K562 (cell line): ENCODE measurements around the gene AP4E1. TPM values are rescaled to one million over a fixed set of nuclear protein-coding genes. Genes with fewer than 3 reads are reported as not detected.

Experiments
- ATF1 ChIP-seq, 2 experiments: fragments of 450-650 bp in 1 of 2; IDR thresholded peaks; 2 replicates each; pipeline ENCODE4 v1.6.1; 2016; ENCODE audit warnings: missing compliant biosample characterization in 1 of 2, missing genetic modification characterization in 1 of 2
- CBFB ChIP-seq: sonication (generic); formaldehyde crosslinking; IDR thresholded peaks from 2 replicates; pipeline ENCODE4 v1.4.0; 2020; ENCODE audit warnings: mild to moderate bottlenecking, missing genetic modification reagents
- DIDO1 ChIP-seq: fragments of 450-650 bp; IDR thresholded peaks from 2 replicates; pipeline ENCODE4 v1.6.1; 2016; ENCODE audit warnings: low read depth, missing biosample characterization, missing genetic modification characterization
- E2F3 ChIP-seq: fragments of 250-450 bp; sonication (Bioruptor Pico); IDR thresholded peaks from 2 replicates; pipeline ENCODE4 v1.4.0; 2020; ENCODE audit warnings: mild to moderate bottlenecking
- EP400 ChIP-seq: fragments of 450-650 bp; IDR thresholded peaks from 2 replicates; pipeline ENCODE4 v1.6.1; 2017; ENCODE audit warnings: antibody characterized with exemption, mild to moderate bottlenecking, moderate library complexity
- FOSL1 ChIP-seq: fragments of 200-800 bp; sonication (Bioruptor generic); conservative IDR thresholded peaks from 2 replicates; pipeline ENCODE4 v1.6.1; 2016; ENCODE audit warnings: missing genetic modification characterization, missing compliant biosample characterization
- GTF2A2 ChIP-seq: IDR thresholded peaks from 2 replicates; pipeline ENCODE4 v1.6.1; 2016; ENCODE audit warnings: mild to moderate bottlenecking, missing genetic modification characterization, missing compliant biosample characterization
- HIVEP1 ChIP-seq: fragments of 250-450 bp; sonication (Bioruptor Pico); IDR thresholded peaks from 2 replicates; pipeline ENCODE4 v1.4.0; 2020; ENCODE audit warnings: mild to moderate bottlenecking
- HNRNPL ChIP-seq: fragments of 200-400 bp; formaldehyde crosslinking; IDR thresholded peaks from 2 replicates; pipeline ENCODE4 v1.6.1; 2017; ENCODE audit warnings: low read depth, mild to moderate bottlenecking, low read length
- JUND ChIP-seq, 2 experiments: IDR thresholded peaks; 2 replicates in 1 of 2; 3 replicates in 1 of 2; pipeline ENCODE4 v1.6.1; 2011; ENCODE audit warnings: borderline replicate concordance in 2 of 2, low read depth in 2 of 2, low read length in 2 of 2, improper control_type of control experiment in 1 of 2, missing biosample characterization in 1 of 2, missing genetic modification characterization in 1 of 2, missing genetic modification reagents in 1 of 2
- KAT2B ChIP-seq: IDR thresholded peaks from one replicate; pipeline ENCODE4 v1.6.1; 2012; ENCODE audit warnings: low read depth, mild to moderate bottlenecking, control low read depth, inconsistent platforms, low read length, moderate library complexity
- L3MBTL2 ChIP-seq: fragments of 450-650 bp; IDR thresholded peaks from 2 replicates; pipeline ENCODE4 v1.6.1; 2016; ENCODE audit warnings: mild to moderate bottlenecking, moderate library complexity
- MYC ChIP-seq, 2 experiments: fragments of 250-450 bp in 1 of 2; sonication (Bioruptor Pico) in 1 of 2; IDR thresholded peaks; 2 replicates each; pipeline versions ENCODE4 v1.5.1 to v1.6.1; 2012 to 2021; ENCODE audit warnings: low read depth in 2 of 2, borderline replicate concordance in 1 of 2, improper control_type of control experiment in 1 of 2, low read length in 1 of 2, mild to moderate bottlenecking in 1 of 2, moderate library complexity in 1 of 2
- NR2C2 ChIP-seq, 2 experiments: fragments of 200-800 bp in 1 of 2; sonication (Bioruptor generic) in 1 of 2; sonication (generic) in 1 of 2; formaldehyde crosslinking in 1 of 2; IDR thresholded peaks; 2 replicates each; pipeline versions ENCODE4 v1.6.1 to v1.8.0; 2016 to 2022; ENCODE audit warnings: mild to moderate bottlenecking in 1 of 2, missing compliant biosample characterization in 1 of 2, missing genetic modification characterization in 1 of 2, missing genetic modification reagents in 1 of 2
- PCBP1 ChIP-seq: fragments of 200-400 bp; formaldehyde crosslinking; IDR thresholded peaks from 2 replicates; pipeline ENCODE4 v1.6.1; 2018; ENCODE audit warnings: mild to moderate bottlenecking, low read depth, low read length; ENCODE audit not compliant: poor library complexity, severe bottlenecking
- PHF20 ChIP-seq: fragments of 450-650 bp; IDR thresholded peaks from 2 replicates; pipeline ENCODE4 v1.6.1; 2018; ENCODE audit not compliant: partially characterized antibody
- PTBP1 ChIP-seq: fragments of 200-400 bp; formaldehyde crosslinking; IDR thresholded peaks from 2 replicates; pipeline ENCODE4 v1.6.1; 2017; ENCODE audit warnings: low read depth, low read length
- SRSF1 ChIP-seq: fragments of 200-400 bp; formaldehyde crosslinking; IDR thresholded peaks from 2 replicates; pipeline ENCODE4 v1.6.1; 2017; ENCODE audit warnings: mild to moderate bottlenecking, low read depth, low read length, moderate library complexity
- TBL1XR1 ChIP-seq, 2 experiments: IDR thresholded peaks; 2 replicates each; pipeline ENCODE4 v1.6.1; 2012; ENCODE audit warnings: improper control_type of control experiment in 2 of 2, low read length in 2 of 2, mild to moderate bottlenecking in 1 of 2
- TEAD1 ChIP-seq, 2 experiments: fragments of 450-650 bp in 1 of 2; sonication (generic) in 1 of 2; formaldehyde crosslinking; IDR thresholded peaks; 2 replicates each; pipeline versions ENCODE4 v1.4.0 to v1.8.0; 2020 to 2022; ENCODE audit warnings: mild to moderate bottlenecking in 2 of 2, missing genetic modification reagents in 1 of 2
- TGIF2 ChIP-seq: sonication (generic); formaldehyde crosslinking; IDR thresholded peaks from 2 replicates; pipeline ENCODE4 v1.8.1; 2022; ENCODE audit warnings: mild to moderate bottlenecking, missing genetic modification reagents, moderate library complexity
- ZBTB8A ChIP-seq: fragments of 450-650 bp; IDR thresholded peaks from 2 replicates; pipeline ENCODE4 v1.6.1; 2018; ENCODE audit warnings: mild to moderate bottlenecking, moderate library complexity; ENCODE audit not compliant: partially characterized antibody
- ZEB2 ChIP-seq: fragments of 450-650 bp; IDR thresholded peaks from 2 replicates; pipeline ENCODE4 v1.6.1; 2016
- ZNF384 ChIP-seq: IDR thresholded peaks from 2 replicates; pipeline ENCODE4 v1.6.1; 2012; ENCODE audit warnings: low read depth, low read length, improper control_type of control experiment
- ZNF717 ChIP-seq: fragments of 250-450 bp; sonication (Bioruptor Pico); IDR thresholded peaks from 2 replicates; pipeline ENCODE4 v1.5.0; 2021
- polyA plus RNA-seq, 8 experiments: library from polyadenylated mRNA; depleted of rRNA in 4 of 8; stranded (reverse) in 5 of 8; unstranded in 3 of 8; fragments of >200 nt; fragmentation: Nextera tagmentation in 2 of 8; fragmentation: Illumina TruSeq in 1 of 8; extraction: Ambion mirVana in 2 of 8; extraction: Trizol in 1 of 8; gene quantifications; 2 replicates each; pipeline versions ENCODE4 v1.2.1 to v1.2.3, GENCODE V29; 2011 to 2014; ENCODE audit warnings: inconsistent platforms in 1 of 8, missing spikeins in 1 of 8
- total RNA-seq, 7 experiments: library from RNA; depleted of rRNA in 6 of 7; stranded (reverse); fragments of >200 nt in 6 of 7; fragmentation: Illumina TruSeq in 2 of 7; extraction: Trizol in 2 of 7; gene quantifications; 2 replicates each; pipeline versions ENCODE4 v1.2.1 to v1.2.3, GENCODE V29; 2011 to 2021; ENCODE audit warnings: low replicate concordance in 1 of 7
- TF ChIP-seq, protein P1 (sequence below): sonication (generic); formaldehyde crosslinking; IDR thresholded peaks from 2 replicates; pipeline ENCODE4 v1.9.0; 2022; ENCODE audit warnings: mild to moderate bottlenecking, missing genetic modification reagents
- TF ChIP-seq, protein P2 (sequence below): fragments of 200-800 bp; sonication (Bioruptor generic); IDR thresholded peaks from 2 replicates; pipeline ENCODE4 v1.6.1; 2017; ENCODE audit warnings: missing genetic modification characterization, missing compliant biosample characterization

AP4E1 gene
- total and polyA plus RNA-seq, 9 of the 15 experiments (the other 6 are each of a cell fraction or from before 2014, with no cell fraction given), result 1.3 to 11.5 (median 4.4) TPM

DNA sequence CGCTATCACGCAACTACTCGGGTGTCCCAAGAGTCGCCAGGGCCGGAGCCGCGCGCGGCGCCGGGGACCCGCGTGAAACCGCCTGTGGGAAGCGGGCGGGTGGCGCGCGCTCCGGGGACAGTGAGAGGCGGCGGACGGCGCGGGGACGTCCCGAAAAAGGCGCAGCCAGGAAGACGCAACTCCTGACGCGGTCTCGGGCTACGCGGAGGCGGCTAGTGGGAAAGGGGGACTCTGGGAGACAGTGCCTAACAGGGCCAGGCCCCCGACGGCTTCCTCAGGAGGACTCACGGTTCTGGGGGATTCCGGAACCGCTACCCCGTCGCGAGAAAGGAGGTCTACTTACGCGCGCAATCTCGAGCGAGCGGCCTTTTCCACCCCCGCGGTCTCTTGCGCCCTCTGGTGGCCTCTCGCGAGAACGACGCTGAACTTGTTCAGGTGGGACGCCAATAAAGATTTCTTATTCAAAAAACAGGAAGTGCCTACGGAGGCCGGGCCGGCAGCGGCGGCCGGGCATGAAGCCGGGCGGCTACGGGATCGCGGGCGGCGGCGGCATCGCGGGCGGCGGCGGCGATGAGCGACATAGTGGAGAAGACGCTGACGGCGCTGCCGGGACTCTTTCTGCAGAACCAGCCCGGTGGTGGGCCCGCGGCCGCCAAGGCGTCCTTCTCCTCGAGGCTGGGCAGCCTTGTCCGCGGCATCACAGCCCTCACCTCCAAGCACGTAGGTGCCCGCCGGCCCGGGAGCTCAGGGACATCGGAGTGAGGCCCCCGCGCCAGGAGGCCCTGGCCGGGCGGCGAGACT is at the start of gene AP4E1 (continued):
- TF ChIP-seq, protein P1, sequence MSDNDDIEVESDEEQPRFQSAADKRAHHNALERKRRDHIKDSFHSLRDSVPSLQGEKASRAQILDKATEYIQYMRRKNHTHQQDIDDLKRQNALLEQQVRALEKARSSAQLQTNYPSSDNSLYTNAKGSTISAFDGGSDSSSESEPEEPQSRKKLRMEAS (CRISPR knock-in tag), result no peak
- peak; percentile 52 for TF ChIP-seq PCBP1
- TF ChIP-seq ATF1 (CRISPR knock-in tag; IDR thresholded peaks at IDR 0.05), result no peak
- TF ChIP-seq ATF1 (tag; IDR thresholded peaks at IDR 0.05), result peak; percentile 82
- peak; percentile 65 for TF ChIP-seq JUND (IDR thresholded peaks at IDR 0.05; ENCODE audit: borderline replicate concordance, low read depth, low read length)
- TF ChIP-seq JUND (tag; IDR thresholded peaks at IDR 0.05; ENCODE audit: borderline replicate concordance, low read depth, low read length), result no peak
- TF ChIP-seq ZEB2, result no peak; the same call in 1 of the 2 replicates
- TF ChIP-seq GTF2A2 (tag), result no peak
- TF ChIP-seq EP400, result peak; percentile 80
- TF ChIP-seq NR2C2 (CRISPR knock-in tag; IDR thresholded peaks at IDR 0.05), result no peak
- TF ChIP-seq NR2C2 (tag; IDR thresholded peaks at IDR 0.05), result peak; percentile 78
- TF ChIP-seq DIDO1 (tag), result peak; percentile 73; the same call in 1 of the 2 replicates
- TF ChIP-seq, protein P2, sequence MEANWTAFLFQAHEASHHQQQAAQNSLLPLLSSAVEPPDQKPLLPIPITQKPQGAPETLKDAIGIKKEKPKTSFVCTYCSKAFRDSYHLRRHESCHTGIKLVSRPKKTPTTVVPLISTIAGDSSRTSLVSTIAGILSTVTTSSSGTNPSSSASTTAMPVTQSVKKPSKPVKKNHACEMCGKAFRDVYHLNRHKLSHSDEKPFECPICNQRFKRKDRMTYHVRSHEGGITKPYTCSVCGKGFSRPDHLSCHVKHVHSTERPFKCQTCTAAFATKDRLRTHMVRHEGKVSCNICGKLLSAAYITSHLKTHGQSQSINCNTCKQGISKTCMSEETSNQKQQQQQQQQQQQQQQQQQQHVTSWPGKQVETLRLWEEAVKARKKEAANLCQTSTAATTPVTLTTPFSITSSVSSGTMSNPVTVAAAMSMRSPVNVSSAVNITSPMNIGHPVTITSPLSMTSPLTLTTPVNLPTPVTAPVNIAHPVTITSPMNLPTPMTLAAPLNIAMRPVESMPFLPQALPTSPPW (CRISPR knock-in tag), result peak; percentile 57; the same call in 1 of the 2 replicates
- no peak for TF ChIP-seq KAT2B
- TF ChIP-seq ZNF384, result peak; percentile 84
- peak; percentile 44 for TF ChIP-seq PHF20
- TF ChIP-seq L3MBTL2, result peak; percentile 65; the same call in 1 of the 2 replicates
- peak; percentile 66 for TF ChIP-seq MYC (IDR thresholded peaks at IDR 0.05; ENCODE audit: low read depth, low read length)
- no peak for TF ChIP-seq MYC (CRISPR knock-in tag; IDR thresholded peaks at IDR 0.05; ENCODE audit: borderline replicate concordance, low read depth)
- no peak for TF ChIP-seq TEAD1 (CRISPR knock-in tag; IDR thresholded peaks at IDR 0.05)
- TF ChIP-seq PTBP1, result 0 out of 2 replicates have a peak, but pooled peaks have one; percentile 9
- TF ChIP-seq E2F3 (CRISPR knock-in tag), result peak; percentile 79
- peak; percentile 56; the same call in 1 of the 2 replicates for TF ChIP-seq HNRNPL
- TF ChIP-seq ZBTB8A, result no peak
- TF ChIP-seq HIVEP1, result no peak
- TF ChIP-seq SRSF1, result 0 out of 2 replicates have a peak, but pooled peaks have one; percentile 41
- peak; percentile 51 for TF ChIP-seq FOSL1 (tag)
- TF ChIP-seq CBFB (CRISPR knock-in tag), result no peak
- no peak for TF ChIP-seq TGIF2 (CRISPR knock-in tag)
- TF ChIP-seq TBL1XR1 (IDR thresholded peaks at IDR 0.05; ENCODE audit: low read length in 2 of 2), result peak in 1 of 2 experiments; percentile 41; a peak in 1 of 4 replicates
- TF ChIP-seq ZNF717 (CRISPR knock-in tag), result no peak
